ENCODE measurements around the gene AP2A2. TPM values are rescaled to one million over a fixed set of nuclear protein-coding genes. Genes with fewer than 3 reads are reported as not detected.

AP2A2 gene
- total RNA-seq, 1 donor from 2014 or later, result 17.7 TPM

- Histone ChIP-seq H3K4me1 (ENCODE audit: control insufficient read depth in 3 of 3, insufficient read depth in 3 of 3, low read length in 3 of 3) (peaks cover 12 to 32% (median 15%) of the 10 kb centered on the region in 3 donors), H3K4me3 (ENCODE audit: low read length in 3 of 3) (no peak overlapping the region), H3K27ac (ENCODE audit: low read depth, low read length) (no peak overlapping the region), H3K27me3 (ENCODE audit: control insufficient read depth in 3 of 3, insufficient read depth in 3 of 3, low read length in 3 of 3) (no peaks in the 10 kb centered on the region), H3K9ac (ENCODE audit: low read depth in 1 of 3, low read length in 3 of 3) (no peak overlapping the region), H3K36me3 (ENCODE audit: control insufficient read depth in 3 of 3, insufficient read depth in 3 of 3, low read length in 3 of 3) (peaks cover 39 to 45% (median 42%) of the 10 kb centered on the region in 3 donors), H3K9me3 (ENCODE audit: control insufficient read depth in 3 of 3, low read length in 3 of 3) (no peaks in the 10 kb centered on the region)
Observed at GRCh38 chr11:1008803-1009145, 83.1 kb downstream of the AP2A2 start.

- Histone ChIP-seq H3K9me3 (ENCODE audit: control insufficient read depth in 3 of 3, low read length in 3 of 3) (no peaks in the 10 kb centered on the region), H3K4me3 (ENCODE audit: low read length in 3 of 3) (no peak overlapping the region), H3K36me3 (ENCODE audit: control insufficient read depth in 3 of 3, insufficient read depth in 3 of 3, low read length in 3 of 3) (peaks cover 39 to 43% (median 42%) of the 10 kb centered on the region in 3 donors), H3K9ac (ENCODE audit: low read depth in 1 of 3, low read length in 3 of 3) (no peak overlapping the region), H3K27ac (ENCODE audit: low read depth, low read length) (no peak overlapping the region), H3K27me3 (ENCODE audit: control insufficient read depth in 3 of 3, insufficient read depth in 3 of 3, low read length in 3 of 3) (no peaks in the 10 kb centered on the region), H3K4me1 (ENCODE audit: control insufficient read depth in 3 of 3, insufficient read depth in 3 of 3, low read length in 3 of 3) (peaks cover 12 to 32% (median 15%) of the 10 kb centered on the region in 3 donors)
Observed at GRCh38 chr11:1009371-1009770, 83.7 kb downstream of the AP2A2 start.

DNA sequence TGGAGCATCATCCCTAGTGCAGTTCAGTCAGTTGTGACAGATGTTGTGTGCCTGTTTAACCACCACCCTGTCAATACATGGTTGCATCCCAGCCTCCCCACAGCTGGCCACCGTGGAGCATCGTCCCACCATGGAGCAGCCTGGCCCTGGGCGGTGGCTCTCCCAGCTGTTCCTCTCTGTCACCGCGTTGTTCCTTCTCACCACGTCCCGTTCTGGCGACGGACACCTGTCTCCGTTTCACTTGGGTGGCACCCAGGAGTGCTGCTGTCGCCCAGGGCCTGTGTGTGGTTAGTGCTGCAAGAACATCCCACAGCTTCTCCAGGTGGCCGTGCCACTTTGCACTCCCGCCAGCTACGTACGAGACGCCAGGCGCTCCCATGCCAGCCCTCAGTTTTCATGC, 84.3 kb downstream of the AP2A2 start:
- Histone ChIP-seq H3K9ac (ENCODE audit: low read depth in 1 of 3, low read length in 3 of 3) (no peak overlapping the region), H3K36me3 (ENCODE audit: control insufficient read depth in 3 of 3, insufficient read depth in 3 of 3, low read length in 3 of 3) (peaks cover 36 to 38% (median 38%) of the 10 kb centered on the region in 3 donors), H3K27ac (ENCODE audit: low read depth, low read length) (no peak overlapping the region), H3K27me3 (ENCODE audit: control insufficient read depth in 3 of 3, insufficient read depth in 3 of 3, low read length in 3 of 3) (no peaks in the 10 kb centered on the region), H3K4me3 (ENCODE audit: low read length in 3 of 3) (no peak overlapping the region), H3K4me1 (ENCODE audit: control insufficient read depth in 3 of 3, insufficient read depth in 3 of 3, low read length in 3 of 3) (peaks cover 12 to 36% (median 20%) of the 10 kb centered on the region in 3 donors), H3K9me3 (ENCODE audit: control insufficient read depth in 3 of 3, low read length in 3 of 3) (no peaks in the 10 kb centered on the region)

GRCh38 chr11:1010551-1011319, 85.1 kb downstream of the AP2A2 start:
- Histone ChIP-seq H3K27me3 (ENCODE audit: control insufficient read depth in 3 of 3, insufficient read depth in 3 of 3, low read length in 3 of 3) (no peaks in the 10 kb centered on the region), H3K36me3 (ENCODE audit: control insufficient read depth in 3 of 3, insufficient read depth in 3 of 3, low read length in 3 of 3) (peaks cover 31 to 35% (median 32%) of the 10 kb centered on the region in 3 donors), H3K27ac (ENCODE audit: low read depth, low read length) (no peak overlapping the region), H3K4me1 (ENCODE audit: control insufficient read depth in 3 of 3, insufficient read depth in 3 of 3, low read length in 3 of 3) (peaks cover 12 to 39% (median 27%) of the 10 kb centered on the region in 3 donors), H3K4me3 (ENCODE audit: low read length in 3 of 3) (no peak overlapping the region), H3K9me3 (ENCODE audit: control insufficient read depth in 3 of 3, low read length in 3 of 3) (no peaks in the 10 kb centered on the region), H3K9ac (ENCODE audit: low read depth in 1 of 3, low read length in 3 of 3) (no peak overlapping the region)

- Histone ChIP-seq H3K9ac (ENCODE audit: low read depth in 1 of 3, low read length in 3 of 3) (no peak overlapping the region), H3K4me1 (ENCODE audit: control insufficient read depth in 3 of 3, insufficient read depth in 3 of 3, low read length in 3 of 3) (peaks cover 8 to 33% (median 21%) of the 10 kb centered on the region in 3 donors), H3K4me3 (ENCODE audit: low read length in 3 of 3) (no peak overlapping the region), H3K9me3 (ENCODE audit: control insufficient read depth in 3 of 3, low read length in 3 of 3) (no peaks in the 10 kb centered on the region), H3K36me3 (ENCODE audit: control insufficient read depth in 3 of 3, insufficient read depth in 3 of 3, low read length in 3 of 3) (peaks cover 31 to 33% (median 32%) of the 10 kb centered on the region in 3 donors), H3K27ac (ENCODE audit: low read depth, low read length) (no peak overlapping the region), H3K27me3 (ENCODE audit: control insufficient read depth in 3 of 3, insufficient read depth in 3 of 3, low read length in 3 of 3) (no peaks in the 10 kb centered on the region)
Observed at GRCh38 chr11:1011320-1011698, 85.6 kb downstream of the AP2A2 start.

GRCh38 chr11:1012291-1012690, 86.6 kb downstream of the AP2A2 start:
- Histone ChIP-seq H3K36me3 (ENCODE audit: control insufficient read depth in 3 of 3, insufficient read depth in 3 of 3, low read length in 3 of 3) (peaks cover 31 to 33% (median 32%) of the 10 kb centered on the region in 3 donors), H3K27ac (ENCODE audit: low read depth, low read length) (no peak overlapping the region), H3K27me3 (ENCODE audit: control insufficient read depth in 3 of 3, insufficient read depth in 3 of 3, low read length in 3 of 3) (no peaks in the 10 kb centered on the region), H3K4me3 (ENCODE audit: low read length in 3 of 3) (no peak overlapping the region), H3K9ac (ENCODE audit: low read depth in 1 of 3, low read length in 3 of 3) (no peak overlapping the region), H3K4me1 (ENCODE audit: control insufficient read depth in 3 of 3, insufficient read depth in 3 of 3, low read length in 3 of 3) (peaks cover 2 to 23% (median 14%) of the 10 kb centered on the region in 3 donors), H3K9me3 (ENCODE audit: control insufficient read depth in 3 of 3, low read length in 3 of 3) (no peaks in the 10 kb centered on the region)

DNA sequence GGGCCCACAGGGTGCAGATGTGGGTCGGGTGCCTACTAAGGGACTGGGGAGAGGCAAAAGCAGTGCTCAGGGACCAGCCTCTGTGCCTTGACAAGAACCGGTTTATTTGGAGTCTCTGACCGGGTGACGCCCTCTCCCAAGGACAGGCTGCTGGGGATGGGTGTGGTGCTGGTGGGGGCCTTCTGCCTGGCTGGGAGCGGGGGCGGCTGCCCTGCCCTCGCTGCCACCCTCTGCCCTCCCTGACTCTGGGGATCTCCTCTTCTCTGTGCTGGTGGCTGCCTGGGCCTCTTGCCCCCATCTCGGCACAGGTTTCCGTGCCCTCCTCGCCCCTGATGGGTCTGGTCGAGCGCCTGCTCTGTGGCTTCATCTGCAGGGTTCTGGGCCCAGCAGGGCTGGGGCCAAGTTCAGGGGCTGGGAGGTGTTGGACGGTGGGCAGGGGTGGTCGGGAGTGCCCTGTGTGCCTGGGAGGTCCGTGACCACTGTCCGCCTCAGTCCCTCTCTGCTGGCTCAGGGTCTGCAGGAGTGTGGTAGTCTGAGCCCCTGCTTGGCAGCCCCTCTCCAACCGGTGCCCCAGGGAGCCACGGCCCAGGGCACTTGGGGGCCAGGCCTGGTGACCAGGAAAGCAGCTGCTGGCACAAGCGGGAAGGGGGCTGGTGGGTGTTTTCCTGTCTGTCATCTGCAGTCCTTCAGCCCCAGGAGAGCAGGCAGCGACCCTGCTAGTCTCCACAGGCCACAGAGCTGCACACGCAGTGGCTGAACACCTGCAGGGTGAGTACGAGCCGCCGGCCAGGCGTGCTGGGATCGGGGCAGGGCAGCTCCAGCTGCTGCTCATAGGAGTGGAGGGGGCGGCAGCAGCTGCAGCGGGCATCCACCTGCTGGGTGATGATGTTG, 87.3 kb downstream of the AP2A2 start:
- H3K27me3 ChIP-seq (ENCODE audit: control insufficient read depth in 3 of 3, insufficient read depth in 3 of 3, low read length in 3 of 3), result no peaks in the 10 kb centered on the region
- peaks cover 31 to 34% (median 34%) of the 10 kb centered on the region in 3 donors for H3K36me3 ChIP-seq (ENCODE audit: control insufficient read depth in 3 of 3, insufficient read depth in 3 of 3, low read length in 3 of 3)
- H3K27ac ChIP-seq (ENCODE audit: low read depth, low read length), result no peak overlapping the region
- no peak overlapping the region for H3K9ac ChIP-seq (ENCODE audit: low read depth in 1 of 3, low read length in 3 of 3)
- no peaks in the 10 kb centered on the region for H3K9me3 ChIP-seq (ENCODE audit: control insufficient read depth in 3 of 3, low read length in 3 of 3)
- peaks cover 0 to 18% (median 15%) of the 10 kb centered on the region in 3 donors for H3K4me1 ChIP-seq (ENCODE audit: control insufficient read depth in 3 of 3, insufficient read depth in 3 of 3, low read length in 3 of 3)
- H3K4me3 ChIP-seq (ENCODE audit: low read length in 3 of 3), result no peak overlapping the region

DNA sequence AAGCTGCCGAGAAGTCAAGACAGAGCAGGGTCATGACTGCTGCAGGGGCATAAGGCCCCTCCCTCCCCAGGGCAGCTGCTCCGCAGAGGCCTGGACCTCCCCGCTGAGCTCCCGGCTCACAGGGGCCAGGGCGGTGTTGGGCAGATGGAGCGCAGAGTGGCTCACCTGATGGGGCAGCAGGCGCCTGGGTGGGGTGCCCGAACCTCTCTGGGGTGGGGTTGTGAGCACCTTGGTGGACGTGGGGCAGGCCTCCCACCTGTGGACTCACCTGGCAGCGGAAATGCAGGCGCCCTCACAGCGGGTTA, 87.9 kb downstream of the AP2A2 start:
- no peak overlapping the region for H3K27ac ChIP-seq (ENCODE audit: low read depth, low read length)
- no peaks in the 10 kb centered on the region for H3K9me3 ChIP-seq (ENCODE audit: control insufficient read depth in 3 of 3, low read length in 3 of 3)
- no peak overlapping the region for H3K9ac ChIP-seq (ENCODE audit: low read depth in 1 of 3, low read length in 3 of 3)
- peaks cover 0 to 18% (median 15%) of the 10 kb centered on the region in 3 donors for H3K4me1 ChIP-seq (ENCODE audit: control insufficient read depth in 3 of 3, insufficient read depth in 3 of 3, low read length in 3 of 3)
- H3K4me3 ChIP-seq (ENCODE audit: low read length in 3 of 3), result no peak overlapping the region
- H3K36me3 ChIP-seq (ENCODE audit: control insufficient read depth in 3 of 3, insufficient read depth in 3 of 3, low read length in 3 of 3), result peaks cover 31 to 32% (median 32%) of the 10 kb centered on the region in 3 donors
- H3K27me3 ChIP-seq (ENCODE audit: control insufficient read depth in 3 of 3, insufficient read depth in 3 of 3, low read length in 3 of 3), result no peaks in the 10 kb centered on the region

- Histone ChIP-seq H3K27ac (ENCODE audit: low read depth, low read length) (no peak overlapping the region), H3K36me3 (ENCODE audit: control insufficient read depth in 3 of 3, insufficient read depth in 3 of 3, low read length in 3 of 3) (peaks cover 30 to 32% (median 31%) of the 10 kb centered on the region in 3 donors), H3K4me3 (ENCODE audit: low read length in 3 of 3) (no peak overlapping the region), H3K9ac (ENCODE audit: low read depth in 1 of 3, low read length in 3 of 3) (no peak overlapping the region), H3K27me3 (ENCODE audit: control insufficient read depth in 3 of 3, insufficient read depth in 3 of 3, low read length in 3 of 3) (no peaks in the 10 kb centered on the region), H3K4me1 (ENCODE audit: control insufficient read depth in 3 of 3, insufficient read depth in 3 of 3, low read length in 3 of 3) (peaks cover 0 to 18% (median 15%) of the 10 kb centered on the region in 3 donors), H3K9me3 (ENCODE audit: control insufficient read depth in 3 of 3, low read length in 3 of 3) (no peaks in the 10 kb centered on the region)
Observed at GRCh38 chr11:1014276-1014675, 88.6 kb downstream of the AP2A2 start.

- Histone ChIP-seq H3K36me3 (ENCODE audit: control insufficient read depth in 3 of 3, insufficient read depth in 3 of 3, low read length in 3 of 3) (peaks cover 24 to 27% (median 25%) of the 10 kb centered on the region in 3 donors), H3K4me1 (ENCODE audit: control insufficient read depth in 3 of 3, insufficient read depth in 3 of 3, low read length in 3 of 3) (peaks cover 0 to 15% (median 12%) of the 10 kb centered on the region in 3 donors), H3K27me3 (ENCODE audit: control insufficient read depth in 3 of 3, insufficient read depth in 3 of 3, low read length in 3 of 3) (no peaks in the 10 kb centered on the region), H3K9ac (ENCODE audit: low read depth in 1 of 3, low read length in 3 of 3) (no peak overlapping the region), H3K27ac (ENCODE audit: low read depth, low read length) (no peak overlapping the region), H3K9me3 (ENCODE audit: control insufficient read depth in 3 of 3, low read length in 3 of 3) (no peaks in the 10 kb centered on the region), H3K4me3 (ENCODE audit: low read length in 3 of 3) (no peak overlapping the region)
Observed at GRCh38 chr11:1015064-1015463, 89.4 kb downstream of the AP2A2 start.
